ENCODE measurements around the gene GBF1.

Gene GBF1

DNA sequence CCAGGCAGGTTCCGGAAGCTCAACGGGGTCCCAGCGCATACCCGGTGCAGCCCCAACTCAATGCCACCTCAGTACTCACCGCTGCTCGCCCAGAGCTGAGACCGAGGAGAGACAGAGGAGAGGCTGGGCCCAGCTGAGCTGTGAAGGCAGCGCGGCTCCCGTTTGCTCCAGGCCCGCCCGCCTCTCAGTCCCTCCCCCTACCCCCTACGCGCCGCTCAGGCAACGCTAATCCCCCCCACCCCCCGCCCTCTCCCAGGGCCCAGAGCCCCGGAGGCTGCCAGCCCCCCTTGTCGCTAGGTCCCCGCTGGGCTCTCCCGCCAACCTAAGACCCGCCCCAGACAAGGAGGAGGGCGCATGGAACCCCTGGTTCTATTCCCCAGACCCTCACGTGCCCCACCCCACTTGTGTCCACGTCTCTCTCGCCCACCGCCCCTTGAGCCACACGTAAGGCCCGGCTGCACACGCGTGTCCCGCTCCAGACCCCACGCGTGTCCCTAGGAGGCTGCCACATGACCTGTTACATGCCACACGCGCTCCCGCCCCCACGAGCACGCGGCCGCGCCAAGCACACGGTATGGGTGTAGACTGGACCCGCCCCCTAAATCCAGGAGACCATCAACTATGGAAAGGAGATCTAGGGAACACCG is 173.4 kb downstream of the GBF1 start, which contains the start of gene PSD:
Gene PSD, minus strand, starts transcription at position 164 of the 647 bp plus-strand sequence. CDS start 1,747 bp downstream, outside the sequence.
- Histone ChIP-seq H3K9me3 (ENCODE audit: insufficient read depth, low read length) (no peaks in the 10 kb centered on the region), H3K4me3 (ENCODE audit: low read length) (peak within 1 kb of the TSS; percentile 82), H3K4me1 (ENCODE audit: low read length) (peaks cover 21% of the 10 kb centered on the region), H3K9ac (ENCODE audit: low read length) (peak within 1 kb of the TSS; percentile 61; the same call in 1 of the 2 replicates), H3K27me3 (ENCODE audit: low read depth, low read length) (no peaks in the 10 kb centered on the region), H3K27ac (ENCODE audit: low read length) (no peak within 1 kb of the TSS), H3K4me2 (ENCODE audit: low read length) (peak within 1 kb of the TSS; percentile 97), H3K79me2 (ENCODE audit: low read length) (peaks cover 4% of the 10 kb centered on the region; the same call in 1 of the 2 replicates), H2AFZ (ENCODE audit: low read depth, low read length) (peak within 1 kb of the TSS; percentile 39; the same call in 1 of the 2 replicates), H4K20me1 (ENCODE audit: insufficient read depth, low read length) (no peaks in the 10 kb centered on the region), H3K36me3 (replicated peaks; ENCODE audit: low read depth, low read length) (no peaks in the 10 kb centered on the region)
- TF ChIP-seq EZH2phosphoT487 (IDR thresholded peaks at IDR 0.05; ENCODE audit: low read depth) = no peak
- TF ChIP-seq, protein P1, sequence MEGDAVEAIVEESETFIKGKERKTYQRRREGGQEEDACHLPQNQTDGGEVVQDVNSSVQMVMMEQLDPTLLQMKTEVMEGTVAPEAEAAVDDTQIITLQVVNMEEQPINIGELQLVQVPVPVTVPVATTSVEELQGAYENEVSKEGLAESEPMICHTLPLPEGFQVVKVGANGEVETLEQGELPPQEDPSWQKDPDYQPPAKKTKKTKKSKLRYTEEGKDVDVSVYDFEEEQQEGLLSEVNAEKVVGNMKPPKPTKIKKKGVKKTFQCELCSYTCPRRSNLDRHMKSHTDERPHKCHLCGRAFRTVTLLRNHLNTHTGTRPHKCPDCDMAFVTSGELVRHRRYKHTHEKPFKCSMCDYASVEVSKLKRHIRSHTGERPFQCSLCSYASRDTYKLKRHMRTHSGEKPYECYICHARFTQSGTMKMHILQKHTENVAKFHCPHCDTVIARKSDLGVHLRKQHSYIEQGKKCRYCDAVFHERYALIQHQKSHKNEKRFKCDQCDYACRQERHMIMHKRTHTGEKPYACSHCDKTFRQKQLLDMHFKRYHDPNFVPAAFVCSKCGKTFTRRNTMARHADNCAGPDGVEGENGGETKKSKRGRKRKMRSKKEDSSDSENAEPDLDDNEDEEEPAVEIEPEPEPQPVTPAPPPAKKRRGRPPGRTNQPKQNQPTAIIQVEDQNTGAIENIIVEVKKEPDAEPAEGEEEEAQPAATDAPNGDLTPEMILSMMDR (IDR thresholded peaks at IDR 0.05; ENCODE audit: low read depth, low read length) = no peak

DNA sequence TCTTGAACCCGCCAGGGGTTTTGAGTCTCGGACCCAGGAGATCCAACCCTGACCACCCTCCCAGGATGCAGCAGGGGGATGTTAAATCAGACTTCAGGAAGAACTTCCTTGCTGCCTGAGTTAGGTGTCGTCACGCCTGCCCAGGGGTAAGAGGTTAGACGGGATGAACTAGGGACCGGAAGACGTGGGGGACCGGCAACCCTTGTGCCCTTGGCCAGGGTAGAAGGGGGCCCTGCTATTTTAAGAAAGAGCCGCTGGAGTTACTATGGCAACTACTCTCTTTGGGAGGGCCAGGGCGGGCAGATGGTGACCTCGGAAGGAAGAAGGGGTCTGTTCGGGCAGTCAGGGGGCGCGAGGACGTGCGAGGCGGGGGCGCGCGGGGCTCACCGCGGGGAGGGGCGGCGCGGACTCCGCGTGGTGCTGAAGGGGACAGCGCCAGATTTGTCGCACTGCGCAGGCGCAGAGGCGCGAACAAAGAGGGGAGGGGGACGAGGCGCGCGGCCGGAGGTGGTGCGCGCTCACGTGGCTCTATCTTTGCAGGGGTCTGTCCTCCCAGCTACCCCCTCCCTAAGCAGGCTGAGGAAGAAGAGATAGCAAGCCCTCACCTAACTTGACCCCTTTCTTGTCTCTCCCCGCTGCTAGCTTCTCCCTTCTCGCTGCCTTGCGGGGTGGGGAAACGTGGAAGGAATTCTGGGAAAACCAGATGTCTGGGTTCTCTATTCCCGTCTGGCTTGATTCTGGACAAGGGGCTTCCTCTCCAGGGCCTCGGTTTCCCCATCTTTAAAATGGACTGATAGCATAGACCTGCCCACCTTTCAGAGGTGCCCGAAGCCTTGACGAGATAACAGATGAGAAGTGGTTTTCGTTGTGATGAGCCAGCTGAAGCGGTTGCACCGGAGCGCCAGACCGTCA is 174.2 kb downstream of the GBF1 start:
- peak overlapping the region; percentile 97 for H3K4me2 ChIP-seq (ENCODE audit: low read length)
- no peaks in the 10 kb centered on the region for H3K27me3 ChIP-seq (ENCODE audit: low read depth, low read length)
- no peaks in the 10 kb centered on the region for H3K9me3 ChIP-seq (ENCODE audit: insufficient read depth, low read length)
- peak overlapping the region; percentile 39; the same call in 1 of the 2 replicates for H2AFZ ChIP-seq (ENCODE audit: low read depth, low read length)
- peak overlapping the region; percentile 61; the same call in 1 of the 2 replicates for H3K9ac ChIP-seq (ENCODE audit: low read length)
- TF ChIP-seq, protein P1 (IDR thresholded peaks at IDR 0.05; ENCODE audit: low read depth, low read length) = no peak
- TF ChIP-seq EZH2phosphoT487 (IDR thresholded peaks at IDR 0.05; ENCODE audit: low read depth) = no peak
- no peaks in the 10 kb centered on the region for H4K20me1 ChIP-seq (ENCODE audit: insufficient read depth, low read length)
- H3K4me1 ChIP-seq (ENCODE audit: low read length) = peaks cover 19% of the 10 kb centered on the region
- H3K27ac ChIP-seq (ENCODE audit: low read length) = peak overlapping the region; percentile 80
- H3K4me3 ChIP-seq (ENCODE audit: low read length) = peak overlapping the region; percentile 82
- peaks cover 4% of the 10 kb centered on the region; the same call in 1 of the 2 replicates for H3K79me2 ChIP-seq (ENCODE audit: low read length)
- H3K36me3 ChIP-seq (replicated peaks; ENCODE audit: low read depth, low read length) = no peaks in the 10 kb centered on the region

DNA sequence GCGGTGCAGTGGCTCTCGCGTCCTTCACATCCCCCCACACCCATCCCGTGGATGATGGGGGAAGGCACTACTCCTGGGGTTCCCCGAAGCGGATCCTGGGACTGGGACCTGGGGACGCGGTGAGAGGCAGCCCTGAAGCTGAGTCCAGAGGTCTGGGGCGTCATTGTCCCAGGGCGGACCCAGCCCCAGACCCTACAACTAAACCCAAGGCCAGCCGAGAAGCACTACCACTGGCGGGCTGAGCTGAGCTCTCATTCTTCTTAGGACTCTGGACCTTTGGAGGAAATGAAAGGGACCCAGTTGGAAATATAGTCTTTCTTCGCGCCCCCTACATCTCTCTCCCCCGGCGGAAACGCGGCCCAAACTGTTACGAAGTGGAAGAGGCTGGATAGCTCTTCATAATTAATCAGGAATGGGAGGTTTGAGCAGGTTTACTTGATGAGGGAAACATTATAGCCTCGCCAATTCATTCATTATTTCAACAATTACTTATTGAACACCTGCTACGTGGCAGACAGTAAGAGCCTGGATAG is 174.9 kb downstream of the GBF1 start:
- H3K4me1 ChIP-seq (ENCODE audit: low read length) = peaks cover 14% of the 10 kb centered on the region
- peak overlapping the region; percentile 61 for H3K9ac ChIP-seq (ENCODE audit: low read length)
- no peaks in the 10 kb centered on the region for H3K27me3 ChIP-seq (ENCODE audit: low read depth, low read length)
- H3K27ac ChIP-seq (ENCODE audit: low read length) = peak overlapping the region; percentile 80
- H3K9me3 ChIP-seq (ENCODE audit: insufficient read depth, low read length) = no peaks in the 10 kb centered on the region
- peak overlapping the region; percentile 74 for H2AFZ ChIP-seq (ENCODE audit: low read depth, low read length)
- H3K79me2 ChIP-seq (ENCODE audit: low read length) = peaks cover 4% of the 10 kb centered on the region; the same call in 1 of the 2 replicates
- no peak for TF ChIP-seq EZH2phosphoT487 (IDR thresholded peaks at IDR 0.05; ENCODE audit: low read depth)
- TF ChIP-seq, protein P1 (IDR thresholded peaks at IDR 0.05; ENCODE audit: low read depth, low read length) = no peak
- no peaks in the 10 kb centered on the region for H3K36me3 ChIP-seq (replicated peaks; ENCODE audit: low read depth, low read length)
- H3K4me2 ChIP-seq (ENCODE audit: low read length) = peak overlapping the region; percentile 97
- no peaks in the 10 kb centered on the region for H4K20me1 ChIP-seq (ENCODE audit: insufficient read depth, low read length)
- H3K4me3 ChIP-seq (ENCODE audit: low read length) = peak overlapping the region; percentile 82
